GM12801 (cell line): ENCODE measurements around the gene DUSP10.

Experiments
- CTCF ChIP-seq: IDR thresholded peaks from one replicate; pipeline ENCODE4 v1.5.1; 2011; ENCODE audit warnings: control low read depth; ENCODE audit not compliant: insufficient read length; ENCODE audit errors: extremely low read depth

DUSP10 gene

GRCh38 chr1:221762121-221762520 is 20.2 kb upstream of the DUSP10 start:
- no peak for TF ChIP-seq CTCF

- no peak for TF ChIP-seq CTCF
Observed at GRCh38 chr1:221761354-221762002, 19.6 kb upstream of the DUSP10 start.

- no peak for TF ChIP-seq CTCF
Observed at GRCh38 chr1:221760911-221761310, 19.0 kb upstream of the DUSP10 start.

GRCh38 chr1:221759436-221759835 is 17.5 kb upstream of the DUSP10 start:
- no peak for TF ChIP-seq CTCF

GRCh38 chr1:221758455-221758854 is 16.6 kb upstream of the DUSP10 start:
- TF ChIP-seq CTCF, result no peak

- TF ChIP-seq CTCF, result no peak
Observed at GRCh38 chr1:221756830-221757551, 15.1 kb upstream of the DUSP10 start.

GRCh38 chr1:221753828-221754188 is 11.9 kb upstream of the DUSP10 start:
- no peak for TF ChIP-seq CTCF
